Stimulated activated CD8-positive, alpha-beta memory T cell treated with anti-CD3 and anti-CD28 coated beads, Interleukin-15, amount 100 ng/mL, for 24 hours (primary cell): ENCODE data around the gene C20orf202.
"Not testable (repeated sequence)": the region's sequence is repeated elsewhere in the genome, so short reads cannot be mapped to it uniquely, and the experiment has no call there.

Experiments used
- DNase-seq: peaks from one replicate; pipeline ENCODE4 v3.0.0-alpha.2; 2020; ENCODE audit warnings: low read depth

Gene C20orf202

GRCh38 chr20:1247689-1248088 lies 44.4 kb downstream of the C20orf202 start:
- DNase-seq: no peak

DNA sequence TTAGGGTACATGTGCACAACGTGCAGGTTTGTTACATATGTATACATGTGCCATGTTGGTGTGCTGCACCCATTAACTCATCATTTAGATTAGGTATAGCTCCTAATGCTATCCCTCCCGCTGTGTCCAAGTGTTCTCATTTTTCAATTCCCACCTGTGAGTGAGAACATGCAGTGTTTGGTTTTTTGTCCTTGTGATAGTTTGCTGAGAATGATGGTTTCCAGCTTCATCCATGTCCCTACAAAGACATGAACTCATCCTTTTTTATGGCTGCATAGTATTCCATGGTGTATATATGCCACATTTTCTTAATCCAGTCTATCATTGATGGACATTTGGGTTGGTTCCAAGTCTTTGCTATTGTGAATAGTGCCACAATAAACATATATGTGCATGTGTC lies 47.0 kb downstream of the C20orf202 start:
- DNase-seq: not testable (repeated sequence)

- DNase-seq: no peak
These were observed 49.2 kb downstream of the C20orf202 start for GRCh38 chr20:1252416-1252815.

DNA sequence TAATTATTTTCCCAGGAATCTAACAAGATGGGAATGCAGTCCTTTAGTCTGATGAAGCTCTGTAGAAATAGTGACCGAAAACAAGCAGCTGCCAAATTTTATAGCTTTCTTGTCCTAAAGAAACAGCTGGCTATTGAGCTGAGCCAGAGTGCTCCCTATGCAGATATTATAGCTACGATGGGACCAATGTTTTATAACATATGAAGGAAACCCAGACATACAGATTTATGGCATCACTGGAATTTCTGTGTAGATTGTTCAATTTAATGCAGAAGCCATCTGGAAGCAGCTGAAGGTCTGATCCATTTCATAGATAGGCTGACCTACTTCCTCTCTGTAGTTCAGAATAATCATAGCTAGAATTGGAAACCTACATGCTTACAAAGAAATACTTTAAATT lies 51.0 kb downstream of the C20orf202 start:
- DNase-seq: no peak

GRCh38 chr20:1255675-1256074 lies 52.4 kb downstream of the C20orf202 start:
- no peak for DNase-seq
